Progenitor cell of endocrine pancreas (in vitro differentiated cells): Measurements from ENCODE around the gene IYD. TPM values are rescaled to one million over a fixed set of nuclear protein-coding genes. Genes with fewer than 3 reads are reported as not detected.

Experiments used
- DNase-seq: peaks from one replicate; pipeline ENCODE4 v3.0.0; 2021; ENCODE audit warnings: low spot score; ENCODE audit not compliant: unreplicated experiment
- H3K27ac Mint-ChIP-seq: 2 replicates; pipeline ENCODE4 v1.8.0; 2021; ENCODE audit warnings: mild to moderate bottlenecking, moderate library complexity, mixed read lengths
- H3K27me3 Mint-ChIP-seq: 2 replicates; pipeline ENCODE4 v1.8.0; 2021; ENCODE audit warnings: mixed read lengths
- H3K36me3 Mint-ChIP-seq: 2 replicates; pipeline ENCODE4 v1.8.0; 2022; ENCODE audit warnings: mixed read lengths; ENCODE audit not compliant: insufficient read depth
- H3K4me1 Mint-ChIP-seq: 2 replicates; pipeline ENCODE4 v1.8.0; 2021; ENCODE audit warnings: low read depth, mixed read lengths
- H3K4me3 Mint-ChIP-seq: 2 replicates; pipeline ENCODE4 v1.8.0; 2021; ENCODE audit warnings: low read depth, mild to moderate bottlenecking, moderate library complexity, mixed read lengths
- H3K9me3 Mint-ChIP-seq: 2 replicates; pipeline ENCODE4 v1.8.0; 2021; ENCODE audit warnings: low read depth, mixed read lengths
- CTCF ChIP-seq: fragments of 200-600 bp; sonication (generic); IDR thresholded peaks from one replicate; pipeline ENCODE4 v1.5.0; 2021; ENCODE audit warnings: antibody characterized with exemption, mild to moderate bottlenecking; ENCODE audit not compliant: unreplicated experiment
- total RNA-seq: library from RNA; stranded (reverse); gene quantifications from 2 replicates; pipeline ENCODE4 v1.2.1, GENCODE V29; 2021

IYD gene
- total RNA-seq, 1 donor from 2014 or later = 0.22 TPM

GRCh38 chr6:150408842-150409241, 40.0 kb downstream of the IYD start:
- no peak for TF ChIP-seq CTCF
- H3K4me1 Mint-ChIP-seq = peaks cover 6% of the 10 kb centered on the region
- no peak overlapping the region for H3K27ac Mint-ChIP-seq

GRCh38 chr6:150409576-150410066, 40.8 kb downstream of the IYD start:
- Mint-ChIP-seq H3K27me3 (peaks cover 27% of the 10 kb centered on the region), H3K36me3 (no peaks in the 10 kb centered on the region), H3K4me3 (no peak overlapping the region), H3K9me3 (no peaks in the 10 kb centered on the region), H3K27ac (no peak overlapping the region), H3K4me1 (peaks cover 6% of the 10 kb centered on the region)
- TF ChIP-seq CTCF = no peak
- no peak for DNase-seq

More at GRCh38 chr6:150408842-150409241, 40.0 kb downstream of the IYD start:
- H3K4me3 Mint-ChIP-seq = no peak overlapping the region
- no peaks in the 10 kb centered on the region for H3K36me3 Mint-ChIP-seq
- H3K27me3 Mint-ChIP-seq = peaks cover 27% of the 10 kb centered on the region
- no peaks in the 10 kb centered on the region for H3K9me3 Mint-ChIP-seq
- DNase-seq = no peak

GRCh38 chr6:150410399-150410798, 41.6 kb downstream of the IYD start:
- no peak for DNase-seq
- H3K27ac Mint-ChIP-seq = no peak overlapping the region
- H3K4me1 Mint-ChIP-seq = peaks cover 6% of the 10 kb centered on the region
- H3K4me3 Mint-ChIP-seq = no peak overlapping the region
- TF ChIP-seq CTCF = no peak
- H3K27me3 Mint-ChIP-seq = peaks cover 30% of the 10 kb centered on the region
- no peaks in the 10 kb centered on the region for H3K36me3 Mint-ChIP-seq
- no peaks in the 10 kb centered on the region for H3K9me3 Mint-ChIP-seq

- Mint-ChIP-seq H3K27ac (no peak overlapping the region), H3K4me1 (peaks cover 6% of the 10 kb centered on the region), H3K27me3 (peaks cover 32% of the 10 kb centered on the region), H3K4me3 (no peak overlapping the region), H3K9me3 (no peaks in the 10 kb centered on the region), H3K36me3 (no peaks in the 10 kb centered on the region)
- no peak for DNase-seq
- no peak for TF ChIP-seq CTCF
These were observed 42.1 kb downstream of the IYD start for GRCh38 chr6:150410906-150411305.

- no peaks in the 10 kb centered on the region for H3K36me3 Mint-ChIP-seq
- H3K9me3 Mint-ChIP-seq = no peaks in the 10 kb centered on the region
- no peak overlapping the region for H3K4me3 Mint-ChIP-seq
- no peak overlapping the region for H3K27ac Mint-ChIP-seq
- peaks cover 33% of the 10 kb centered on the region for H3K27me3 Mint-ChIP-seq
- DNase-seq = no peak
- peaks cover 6% of the 10 kb centered on the region for H3K4me1 Mint-ChIP-seq
- no peak for TF ChIP-seq CTCF
These were observed 43.4 kb downstream of the IYD start for GRCh38 chr6:150412221-150412620.
